AML-193 (cell line): ENCODE results near the gene ZNF521.

Experiments used
- DNase-seq, 2 experiments: peaks; one replicate each; lab custom pipeline; 2025; lab: John Stamatoyannopoulos, UW

Gene ZNF521

DNA sequence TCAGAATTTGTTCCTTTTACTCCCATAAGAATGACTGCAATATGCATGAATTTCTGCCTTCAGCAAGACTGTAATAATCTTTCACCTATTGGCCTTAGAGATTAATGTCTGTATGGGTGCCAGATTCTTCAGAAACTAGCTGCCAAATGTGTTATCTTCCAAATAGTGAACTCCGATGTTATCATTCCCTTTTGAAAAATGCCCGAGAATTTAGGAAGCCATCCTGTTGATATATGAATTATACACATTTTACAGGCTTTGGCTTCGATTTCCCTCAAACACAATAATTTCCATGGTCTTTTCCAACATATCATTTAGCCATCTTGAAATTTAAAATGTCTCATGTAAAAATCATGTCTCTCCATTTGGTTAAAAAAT is 101.5 kb downstream of the ZNF521 start:
- no peak for DNase-seq

DNA sequence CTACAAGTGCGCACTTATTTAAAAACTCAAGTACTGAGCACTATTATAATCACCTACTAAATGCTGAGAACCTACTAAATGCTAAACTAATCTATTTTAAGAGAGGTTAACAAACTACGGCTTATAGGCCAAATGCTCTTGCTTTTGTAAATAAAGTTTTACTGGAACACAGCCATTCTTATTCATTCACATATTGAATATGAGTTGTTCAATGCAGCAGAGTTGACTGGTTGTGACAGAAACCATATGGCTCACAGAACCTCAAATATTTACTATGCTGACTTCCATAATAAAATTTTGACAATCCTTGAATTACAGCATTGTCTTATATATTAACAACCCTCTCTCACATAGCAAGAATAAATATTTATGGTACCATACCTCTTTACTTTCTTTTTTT is 103.2 kb downstream of the ZNF521 start:
- DNase-seq: no peak

- DNase-seq: no peak
Observed at GRCh38 chr18:25247725-25248124, 104.2 kb downstream of the ZNF521 start.

DNA sequence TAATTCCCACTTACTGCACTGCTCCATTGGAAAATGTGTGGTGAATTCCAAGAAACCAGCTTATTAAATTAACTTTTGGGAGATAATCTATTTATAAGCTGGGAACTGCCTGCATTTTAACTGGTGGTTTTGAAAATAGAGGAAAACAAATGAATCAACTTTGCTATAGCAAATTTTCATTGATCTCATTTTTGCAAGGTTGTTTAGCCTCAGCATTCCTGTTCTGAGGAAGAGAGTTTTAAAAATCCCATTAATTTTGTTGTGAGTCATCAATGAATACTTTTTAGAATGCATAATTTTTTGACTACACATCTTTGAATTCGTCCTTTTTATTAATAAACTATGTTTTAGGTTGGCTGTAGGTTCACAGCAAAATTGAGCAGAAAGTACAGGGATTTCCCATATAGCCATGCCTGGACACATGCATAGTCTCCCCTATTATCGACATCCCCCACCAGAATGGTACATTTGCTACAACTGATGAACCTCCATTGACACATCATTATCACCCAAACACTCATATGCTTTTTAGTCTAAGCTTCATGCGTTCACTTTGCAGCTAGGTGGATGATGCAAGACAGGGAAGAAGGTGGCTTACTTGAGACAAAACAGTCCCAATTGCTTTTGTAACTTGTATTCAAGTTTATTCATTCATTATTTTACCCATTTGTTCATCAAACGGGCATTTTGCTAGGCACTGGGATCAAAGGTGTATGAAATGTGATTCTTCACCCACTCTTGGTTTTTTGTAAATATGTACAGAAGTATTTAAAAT is 106.9 kb downstream of the ZNF521 start:
- no peak for DNase-seq

GRCh38 chr18:25244170-25244569 is 107.8 kb downstream of the ZNF521 start:
- no peak for DNase-seq

- DNase-seq: no peak
Observed at GRCh38 chr18:25243754-25244153, 108.2 kb downstream of the ZNF521 start.

DNA sequence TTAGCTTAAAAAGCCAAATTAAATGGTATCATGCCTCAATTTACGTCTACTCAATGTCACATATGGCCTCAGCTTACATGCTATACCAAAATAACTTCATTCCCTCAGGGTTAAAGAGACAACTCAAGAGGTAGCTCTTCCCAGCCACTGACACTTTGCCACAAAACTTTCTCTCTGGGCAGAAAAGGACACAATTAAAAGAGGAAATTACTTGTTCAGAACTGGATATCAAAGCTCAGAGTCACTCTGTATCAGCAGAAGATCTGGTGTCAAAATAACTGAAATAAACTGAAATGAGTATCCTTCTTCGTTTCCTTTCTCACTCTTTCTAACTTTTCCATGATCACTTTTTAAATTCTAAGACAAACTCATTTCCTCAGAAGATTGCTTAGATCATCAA is 108.7 kb downstream of the ZNF521 start:
- DNase-seq: no peak

DNA sequence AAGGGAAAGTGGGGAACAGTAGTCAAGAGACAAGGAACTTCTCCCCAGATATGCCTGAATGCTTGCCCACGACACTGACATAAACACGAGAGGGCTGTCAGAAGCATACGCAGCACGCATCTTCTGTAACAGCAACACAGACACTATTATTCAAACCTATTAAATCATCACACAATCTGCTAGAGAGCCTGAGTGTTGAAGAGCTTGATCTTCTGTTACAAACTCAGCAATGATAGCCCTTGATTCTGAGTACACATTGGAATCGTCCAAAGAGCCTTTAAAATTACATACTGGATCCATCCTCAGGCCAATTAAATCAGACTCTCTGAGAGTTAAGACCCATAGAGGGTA is 111.6 kb downstream of the ZNF521 start:
- no peak for DNase-seq

DNA sequence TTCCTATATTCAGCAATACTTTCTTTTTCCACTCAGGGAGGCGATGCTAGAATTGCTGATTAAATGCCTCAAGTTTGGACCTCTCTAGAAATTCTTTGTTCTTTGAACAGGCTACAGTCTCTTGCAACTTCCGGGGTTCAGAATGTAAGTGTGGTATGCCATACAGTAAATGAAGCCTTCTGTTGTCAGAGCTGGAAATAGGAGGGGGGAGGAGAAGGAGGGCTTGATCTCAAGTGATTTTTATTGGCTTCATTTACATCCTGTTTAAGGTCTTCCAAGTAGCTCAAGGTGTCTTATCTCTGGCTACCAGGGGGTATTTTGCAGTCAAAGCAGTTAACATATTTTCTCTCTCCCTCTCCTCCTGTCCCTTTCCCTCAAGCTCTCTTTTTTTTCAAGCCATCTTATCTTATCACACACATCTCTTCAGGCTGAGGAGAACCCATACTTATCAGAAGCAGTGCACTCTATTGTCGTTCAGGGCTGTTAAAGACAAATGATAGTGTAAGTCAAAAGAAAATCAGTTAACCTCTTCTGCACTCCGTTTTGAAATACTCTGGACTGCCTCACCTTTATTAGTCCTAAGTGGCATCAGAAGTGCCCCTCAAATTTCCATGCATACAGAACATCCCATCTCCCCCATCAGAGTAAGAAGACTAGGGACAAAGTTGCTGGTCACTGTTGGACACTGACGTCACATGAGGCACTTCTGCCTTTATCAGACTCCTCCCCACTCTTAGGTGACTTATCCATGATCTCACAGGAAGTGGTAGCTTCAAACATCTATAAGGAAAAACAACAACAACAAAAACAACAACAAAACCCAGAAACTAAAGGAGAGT is 112.2 kb downstream of the ZNF521 start:
- DNase-seq: no peak

DNA sequence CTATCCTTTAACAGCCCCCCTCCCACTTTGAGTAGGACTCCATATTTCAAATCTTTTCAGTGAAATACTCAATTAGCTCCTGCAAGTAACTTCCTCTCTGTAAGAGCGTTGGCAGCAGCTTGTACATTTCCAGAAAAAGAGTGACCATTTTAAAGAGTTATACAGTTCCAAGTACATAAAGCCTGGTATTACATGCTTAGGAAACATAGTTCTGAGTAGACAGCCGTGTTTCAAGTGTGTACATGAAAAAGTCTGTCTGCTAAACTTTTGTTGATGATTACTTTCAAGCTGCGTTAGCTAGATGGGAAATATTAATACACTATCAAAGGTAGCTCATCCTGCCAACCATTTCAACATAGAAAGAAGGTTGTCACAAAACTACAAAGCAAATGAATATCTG is 112.8 kb downstream of the ZNF521 start:
- no peak for DNase-seq

GRCh38 chr18:25237571-25238267 is 114.2 kb downstream of the ZNF521 start:
- DNase-seq: no peak

GRCh38 chr18:25236736-25237135 is 115.2 kb downstream of the ZNF521 start:
- DNase-seq: no peak

GRCh38 chr18:25235401-25236042 is 116.4 kb downstream of the ZNF521 start:
- DNase-seq: no peak

GRCh38 chr18:25234740-25235345 is 117.1 kb downstream of the ZNF521 start:
- no peak for DNase-seq

DNA sequence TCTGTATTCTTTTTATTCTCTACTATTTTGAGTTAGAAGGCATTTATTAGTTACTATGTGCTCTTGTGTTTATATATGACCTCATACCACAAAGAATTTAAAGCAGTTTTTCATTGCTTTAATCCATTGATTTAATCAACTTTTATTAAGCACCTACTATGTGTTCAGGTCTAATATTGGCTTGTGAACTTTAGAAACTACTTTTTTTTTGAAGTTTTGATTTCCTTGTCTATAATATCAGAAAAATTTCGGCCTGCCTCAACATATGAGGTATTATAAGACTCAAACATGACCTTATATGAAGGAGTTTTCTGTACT is 117.7 kb downstream of the ZNF521 start:
- DNase-seq: no peak

- no peak for DNase-seq
Observed at GRCh38 chr18:25233528-25234321, 118.2 kb downstream of the ZNF521 start.

DNA sequence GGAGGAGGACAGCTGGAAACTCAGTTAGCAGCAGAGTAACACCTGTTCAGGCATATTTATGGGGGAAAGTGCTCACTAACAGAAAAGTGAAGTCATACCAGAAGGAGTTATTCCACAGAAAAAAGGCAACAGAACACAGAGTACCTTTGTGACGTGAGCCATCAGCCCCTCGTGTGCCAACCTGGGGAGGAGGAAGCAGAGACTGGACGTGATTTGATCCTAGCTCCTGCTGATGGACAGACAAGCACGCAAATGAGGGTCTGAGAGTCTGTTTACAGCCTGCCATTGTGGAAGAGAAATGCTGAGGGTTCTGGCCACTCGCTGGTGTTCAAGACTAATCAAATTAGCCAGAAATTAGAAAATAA is 120.7 kb downstream of the ZNF521 start:
- no peak for DNase-seq

- DNase-seq: no peak
Observed at GRCh38 chr18:25230658-25231326, 121.2 kb downstream of the ZNF521 start.

DNA sequence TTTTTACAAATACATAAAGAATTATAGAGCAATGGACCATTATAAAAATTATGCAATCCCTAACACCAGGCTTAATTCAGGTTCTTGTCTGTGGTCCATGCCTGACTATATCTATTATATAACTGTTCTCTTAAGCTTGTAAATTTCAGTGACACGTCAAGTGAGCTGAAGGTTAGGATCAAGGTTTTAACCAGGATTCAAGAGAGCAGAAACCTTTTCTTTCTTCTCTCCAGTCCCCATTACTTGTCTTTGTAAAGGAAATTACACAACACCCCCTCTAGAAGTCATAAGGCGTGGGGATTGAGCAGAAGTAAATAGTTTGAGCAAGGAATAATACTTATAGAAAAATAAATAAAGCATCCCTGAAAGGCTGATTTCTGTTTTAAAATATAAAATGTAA is 122.0 kb downstream of the ZNF521 start:
- no peak for DNase-seq

DNA sequence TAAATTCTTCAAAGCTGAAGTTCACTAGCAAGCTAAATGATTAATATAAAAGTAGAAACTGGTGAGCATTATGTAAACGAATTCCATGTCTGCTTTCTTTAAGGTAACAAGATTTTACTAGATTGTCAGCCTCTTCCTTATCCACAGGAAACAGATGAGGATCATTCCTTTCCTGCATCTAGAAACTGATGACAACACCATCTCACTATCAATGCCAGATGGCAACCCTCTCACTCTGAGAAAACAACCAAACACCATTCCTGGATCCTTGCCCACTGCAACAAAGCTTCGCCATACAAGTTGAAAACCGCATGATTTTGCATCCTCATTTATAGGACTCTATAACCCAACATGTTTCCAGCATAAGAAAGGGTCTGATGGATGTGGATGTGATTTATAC is 122.9 kb downstream of the ZNF521 start:
- DNase-seq: no peak

- no peak for DNase-seq
Observed at GRCh38 chr18:25228410-25228809, 123.6 kb downstream of the ZNF521 start.
